DOHH2 (cell line): ENCODE results near the gene MARS1.

ENCODE experiments used
- EZH2phosphoT487 ChIP-seq: fragments of 200-600 bp; sonication (generic); IDR thresholded peaks from 2 replicates; pipeline ENCODE4 v1.6.1; 2017; ENCODE audit warnings: borderline replicate concordance, mild to moderate bottlenecking, antibody characterized with exemption, low read length, moderate library complexity, mixed read lengths
- TF ChIP-seq, protein P1 (sequence below): fragments of 200-600 bp; sonication (generic); IDR thresholded peaks from one replicate; pipeline ENCODE4 v1.5.1; 2014; ENCODE audit warnings: antibody characterized with exemption, mild to moderate bottlenecking, low read depth, low read length; ENCODE audit not compliant: poor library complexity, severe bottlenecking

DNA sequence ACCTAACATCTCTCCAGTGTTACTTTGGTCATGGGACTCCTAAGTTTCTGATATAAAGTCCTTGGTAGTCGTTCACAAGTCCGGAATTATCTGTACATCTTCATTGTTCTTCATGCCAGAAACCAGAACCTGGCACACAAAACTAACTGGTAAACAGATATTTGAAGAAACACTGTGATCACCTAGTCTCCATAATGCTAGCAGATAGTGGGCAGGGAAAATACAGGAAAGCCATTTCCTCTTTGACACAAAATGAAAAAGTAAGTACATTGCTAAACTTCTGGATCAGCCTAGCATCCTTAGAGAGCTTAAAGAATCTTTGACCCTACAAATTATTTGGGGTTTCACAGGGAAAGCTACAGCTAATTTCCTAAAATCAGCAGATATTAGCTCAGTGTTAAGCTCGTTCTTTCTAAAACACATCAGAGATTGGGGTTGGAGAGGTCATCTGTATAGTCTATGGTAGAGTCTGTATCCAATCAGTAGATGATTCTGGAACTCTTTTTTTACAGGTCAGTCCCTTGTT is 27.6 kb downstream of the MARS1 start:
- TF ChIP-seq, protein P1, sequence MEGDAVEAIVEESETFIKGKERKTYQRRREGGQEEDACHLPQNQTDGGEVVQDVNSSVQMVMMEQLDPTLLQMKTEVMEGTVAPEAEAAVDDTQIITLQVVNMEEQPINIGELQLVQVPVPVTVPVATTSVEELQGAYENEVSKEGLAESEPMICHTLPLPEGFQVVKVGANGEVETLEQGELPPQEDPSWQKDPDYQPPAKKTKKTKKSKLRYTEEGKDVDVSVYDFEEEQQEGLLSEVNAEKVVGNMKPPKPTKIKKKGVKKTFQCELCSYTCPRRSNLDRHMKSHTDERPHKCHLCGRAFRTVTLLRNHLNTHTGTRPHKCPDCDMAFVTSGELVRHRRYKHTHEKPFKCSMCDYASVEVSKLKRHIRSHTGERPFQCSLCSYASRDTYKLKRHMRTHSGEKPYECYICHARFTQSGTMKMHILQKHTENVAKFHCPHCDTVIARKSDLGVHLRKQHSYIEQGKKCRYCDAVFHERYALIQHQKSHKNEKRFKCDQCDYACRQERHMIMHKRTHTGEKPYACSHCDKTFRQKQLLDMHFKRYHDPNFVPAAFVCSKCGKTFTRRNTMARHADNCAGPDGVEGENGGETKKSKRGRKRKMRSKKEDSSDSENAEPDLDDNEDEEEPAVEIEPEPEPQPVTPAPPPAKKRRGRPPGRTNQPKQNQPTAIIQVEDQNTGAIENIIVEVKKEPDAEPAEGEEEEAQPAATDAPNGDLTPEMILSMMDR: no peak
- TF ChIP-seq EZH2phosphoT487: no peak
